ENCODE results near the gene TUFT1. TPM values are rescaled to one million over a fixed set of nuclear protein-coding genes. Genes with fewer than 3 reads are reported as not detected.
A peak's percentile ranks its signal among the peaks of the same experiment; 100 is the strongest.

The TUFT1 gene
- total and polyA plus RNA-seq, 2 experiments from 2014 or later = 29.2 to 29.8 TPM

DNA sequence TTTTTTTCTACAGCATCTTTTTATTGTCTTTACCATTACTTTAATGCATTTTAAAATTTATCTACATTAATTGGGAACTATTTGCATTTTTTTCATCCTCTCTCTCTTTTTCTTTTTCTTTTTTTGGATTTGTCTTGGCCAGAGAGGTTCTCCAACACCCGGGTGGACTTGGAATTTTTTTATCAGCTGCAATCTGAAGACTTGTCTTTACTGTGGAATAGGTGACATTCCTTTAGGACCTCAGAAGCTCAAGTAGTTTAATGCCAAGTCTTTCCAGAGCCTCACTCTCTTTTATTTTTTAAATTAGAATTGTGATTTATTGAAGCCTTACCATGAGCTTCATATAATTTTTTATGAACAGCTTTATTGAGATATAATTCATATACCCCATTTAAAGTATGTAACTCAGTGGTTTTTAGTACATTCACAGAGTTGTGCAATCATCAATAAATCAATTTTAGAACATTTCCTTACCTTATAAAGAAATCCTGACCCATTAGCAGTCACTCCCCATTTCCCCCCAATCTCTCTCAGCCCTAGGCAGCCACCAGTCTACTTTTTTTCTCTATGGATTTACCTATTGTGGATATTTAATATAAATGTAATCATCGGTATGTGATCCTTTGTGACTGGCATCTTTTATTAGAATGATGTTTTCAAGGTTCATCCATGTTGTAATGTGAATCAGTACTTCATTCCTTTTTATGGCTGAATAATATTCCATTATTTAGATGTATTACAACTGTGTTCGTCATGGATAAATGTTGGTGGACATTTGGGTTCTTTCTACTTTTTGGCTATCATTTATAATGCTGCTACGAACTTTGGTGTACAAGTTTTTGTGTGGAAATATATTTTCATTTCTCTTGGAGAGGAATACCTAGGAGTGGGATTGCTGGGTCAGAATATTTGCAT lies 6.2 kb downstream of the TUFT1 start:
- Histone ChIP-seq H3K79me2 (peaks cover 81% of the 10 kb centered on the region), H3K27me3 (no peaks in the 10 kb centered on the region), H3K4me2 (peak overlapping the region; percentile 69), H3K4me1 (ENCODE audit: insufficient read depth) (peaks cover 45% of the 10 kb centered on the region), H2AFZ (no peak overlapping the region), H3K9me2 (replicated peaks; ENCODE audit: insufficient read depth) (no peaks in the 10 kb centered on the region), H3K4me3 (no peak overlapping the region), H4K20me1 (ENCODE audit: insufficient read depth, poor library complexity, severe bottlenecking) (peaks cover 12% of the 10 kb centered on the region), H3K27ac (peak overlapping the region; percentile 93), H3K36me3 (replicated peaks; ENCODE audit: insufficient read depth, low read depth) (no peaks in the 10 kb centered on the region), H3K9me3 (ENCODE audit: low read depth) (no peaks in the 10 kb centered on the region)
- DNase-seq (ENCODE audit: low spot score) = no peak
- WGBS (ENCODE audit: low lambda C conversion rate, missing lambda C conversion rate) = 79% methylated on average over 4 of the region's 4 CpGs
- TF ChIP-seq EZH2 (IDR thresholded peaks at IDR 0.05; ENCODE audit: borderline replicate concordance) = no peak
- TF ChIP-seq EZH2phosphoT487 (IDR thresholded peaks at IDR 0.05; ENCODE audit: low read depth, severe bottlenecking, unreplicated experiment) = no peak
- TF ChIP-seq, protein P1, sequence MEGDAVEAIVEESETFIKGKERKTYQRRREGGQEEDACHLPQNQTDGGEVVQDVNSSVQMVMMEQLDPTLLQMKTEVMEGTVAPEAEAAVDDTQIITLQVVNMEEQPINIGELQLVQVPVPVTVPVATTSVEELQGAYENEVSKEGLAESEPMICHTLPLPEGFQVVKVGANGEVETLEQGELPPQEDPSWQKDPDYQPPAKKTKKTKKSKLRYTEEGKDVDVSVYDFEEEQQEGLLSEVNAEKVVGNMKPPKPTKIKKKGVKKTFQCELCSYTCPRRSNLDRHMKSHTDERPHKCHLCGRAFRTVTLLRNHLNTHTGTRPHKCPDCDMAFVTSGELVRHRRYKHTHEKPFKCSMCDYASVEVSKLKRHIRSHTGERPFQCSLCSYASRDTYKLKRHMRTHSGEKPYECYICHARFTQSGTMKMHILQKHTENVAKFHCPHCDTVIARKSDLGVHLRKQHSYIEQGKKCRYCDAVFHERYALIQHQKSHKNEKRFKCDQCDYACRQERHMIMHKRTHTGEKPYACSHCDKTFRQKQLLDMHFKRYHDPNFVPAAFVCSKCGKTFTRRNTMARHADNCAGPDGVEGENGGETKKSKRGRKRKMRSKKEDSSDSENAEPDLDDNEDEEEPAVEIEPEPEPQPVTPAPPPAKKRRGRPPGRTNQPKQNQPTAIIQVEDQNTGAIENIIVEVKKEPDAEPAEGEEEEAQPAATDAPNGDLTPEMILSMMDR (IDR thresholded peaks at IDR 0.05; ENCODE audit: poor library complexity) = no peak

DNA sequence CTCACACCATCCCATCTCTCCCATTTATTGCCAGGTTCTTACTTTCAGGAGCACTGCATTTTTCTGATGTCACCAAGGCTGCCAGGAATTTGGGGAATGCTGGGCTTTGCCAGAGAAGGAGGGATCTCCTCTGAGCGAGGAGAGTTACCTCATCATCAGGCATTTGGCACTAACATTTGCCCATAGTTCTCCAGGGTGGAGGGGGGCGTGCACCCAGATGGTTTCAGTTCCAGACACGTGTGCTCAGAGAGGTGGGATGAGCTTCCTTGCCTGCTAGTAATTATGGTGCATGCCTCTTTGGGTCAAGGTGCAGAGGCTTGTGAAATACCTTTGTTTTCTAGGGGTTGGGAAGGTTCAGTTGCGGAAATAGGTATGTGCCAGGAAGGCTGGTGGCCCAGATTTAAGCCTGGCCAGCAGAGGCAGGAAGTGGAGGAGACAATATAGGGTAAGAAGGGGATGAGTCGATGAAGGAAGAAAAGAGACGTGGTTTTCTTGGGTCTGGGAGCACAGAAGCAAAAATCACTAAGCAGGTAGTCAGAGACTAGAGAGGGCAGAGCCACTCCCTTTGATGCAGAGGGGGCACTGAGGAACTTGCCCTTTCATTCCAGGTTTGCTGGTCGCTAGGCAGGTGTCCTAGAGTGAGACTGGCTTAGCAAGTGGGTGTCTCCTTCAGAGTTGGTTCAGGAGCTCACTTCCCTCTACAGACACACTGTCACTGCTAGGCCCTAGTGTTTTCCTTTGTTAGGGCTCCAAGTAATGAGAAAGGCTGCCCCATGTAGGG lies 7.2 kb downstream of the TUFT1 start:
- Histone ChIP-seq H3K4me3 (no peak overlapping the region), H3K9me3 (ENCODE audit: low read depth) (no peaks in the 10 kb centered on the region), H2AFZ (no peak overlapping the region), H4K20me1 (ENCODE audit: insufficient read depth, poor library complexity, severe bottlenecking) (peaks cover 5% of the 10 kb centered on the region), H3K4me2 (peak overlapping the region; percentile 69), H3K27ac (peak overlapping the region; percentile 93), H3K79me2 (peaks cover 81% of the 10 kb centered on the region), H3K4me1 (ENCODE audit: insufficient read depth) (peaks cover 35% of the 10 kb centered on the region), H3K9me2 (replicated peaks; ENCODE audit: insufficient read depth) (no peaks in the 10 kb centered on the region), H3K36me3 (replicated peaks; ENCODE audit: insufficient read depth, low read depth) (no peaks in the 10 kb centered on the region), H3K27me3 (no peaks in the 10 kb centered on the region)
- WGBS (ENCODE audit: low lambda C conversion rate, missing lambda C conversion rate) = 51% methylated on average over 7 of the region's 7 CpGs
- peak; percentile 82 for DNase-seq (ENCODE audit: low spot score)
- TF ChIP-seq, protein P1 (IDR thresholded peaks at IDR 0.05; ENCODE audit: poor library complexity) = no peak
- no peak for TF ChIP-seq EZH2phosphoT487 (IDR thresholded peaks at IDR 0.05; ENCODE audit: low read depth, severe bottlenecking, unreplicated experiment)
- no peak for TF ChIP-seq EZH2 (IDR thresholded peaks at IDR 0.05; ENCODE audit: borderline replicate concordance)

DNA sequence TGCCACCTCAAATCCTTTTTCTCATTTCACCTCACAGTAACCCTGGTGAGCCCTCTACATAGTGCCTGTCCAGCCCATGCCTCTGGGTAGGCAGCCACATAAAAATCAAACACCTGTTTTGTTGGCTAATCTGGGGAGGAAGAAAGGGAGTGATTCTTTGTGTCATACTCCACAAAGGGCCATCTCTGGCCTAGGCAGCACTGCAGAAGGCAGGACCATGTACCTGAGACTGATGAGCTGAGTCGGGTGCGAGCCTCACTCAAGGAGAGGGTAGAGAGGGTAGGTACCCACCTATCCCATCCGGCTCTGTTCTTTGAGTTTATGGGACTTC lies 7.8 kb downstream of the TUFT1 start:
- Histone ChIP-seq H4K20me1 (ENCODE audit: insufficient read depth, poor library complexity, severe bottlenecking) (peaks cover 2% of the 10 kb centered on the region), H3K9me2 (replicated peaks; ENCODE audit: insufficient read depth) (no peaks in the 10 kb centered on the region), H3K27me3 (no peaks in the 10 kb centered on the region), H2AFZ (no peak overlapping the region), H3K36me3 (replicated peaks; ENCODE audit: insufficient read depth, low read depth) (no peaks in the 10 kb centered on the region), H3K27ac (peak overlapping the region; percentile 93), H3K4me1 (ENCODE audit: insufficient read depth) (peaks cover 32% of the 10 kb centered on the region), H3K79me2 (peaks cover 79% of the 10 kb centered on the region), H3K4me3 (no peak overlapping the region), H3K9me3 (ENCODE audit: low read depth) (no peaks in the 10 kb centered on the region), H3K4me2 (peak overlapping the region; percentile 69)
- TF ChIP-seq EZH2 (IDR thresholded peaks at IDR 0.05; ENCODE audit: borderline replicate concordance) (no peak), EZH2phosphoT487 (IDR thresholded peaks at IDR 0.05; ENCODE audit: low read depth, severe bottlenecking, unreplicated experiment) (no peak)
- TF ChIP-seq, protein P1 (IDR thresholded peaks at IDR 0.05; ENCODE audit: poor library complexity) = no peak
- 99% methylated on average over 3 of the region's 3 CpGs for WGBS (ENCODE audit: low lambda C conversion rate, missing lambda C conversion rate)
- no peak for DNase-seq (ENCODE audit: low spot score)
